CD4-positive, alpha-beta T cell treated with Interleukin-15 for 1 hour (primary cell): ENCODE measurements around the gene RTCA.
"Not testable (repeated sequence)": the region's sequence is repeated elsewhere in the genome, so short reads cannot be mapped to it uniquely, and the experiment has no call there.

Experiments
- DNase-seq: peaks from one replicate; pipeline ENCODE4 v3.0.0-alpha.2; 2020

Gene RTCA

DNA sequence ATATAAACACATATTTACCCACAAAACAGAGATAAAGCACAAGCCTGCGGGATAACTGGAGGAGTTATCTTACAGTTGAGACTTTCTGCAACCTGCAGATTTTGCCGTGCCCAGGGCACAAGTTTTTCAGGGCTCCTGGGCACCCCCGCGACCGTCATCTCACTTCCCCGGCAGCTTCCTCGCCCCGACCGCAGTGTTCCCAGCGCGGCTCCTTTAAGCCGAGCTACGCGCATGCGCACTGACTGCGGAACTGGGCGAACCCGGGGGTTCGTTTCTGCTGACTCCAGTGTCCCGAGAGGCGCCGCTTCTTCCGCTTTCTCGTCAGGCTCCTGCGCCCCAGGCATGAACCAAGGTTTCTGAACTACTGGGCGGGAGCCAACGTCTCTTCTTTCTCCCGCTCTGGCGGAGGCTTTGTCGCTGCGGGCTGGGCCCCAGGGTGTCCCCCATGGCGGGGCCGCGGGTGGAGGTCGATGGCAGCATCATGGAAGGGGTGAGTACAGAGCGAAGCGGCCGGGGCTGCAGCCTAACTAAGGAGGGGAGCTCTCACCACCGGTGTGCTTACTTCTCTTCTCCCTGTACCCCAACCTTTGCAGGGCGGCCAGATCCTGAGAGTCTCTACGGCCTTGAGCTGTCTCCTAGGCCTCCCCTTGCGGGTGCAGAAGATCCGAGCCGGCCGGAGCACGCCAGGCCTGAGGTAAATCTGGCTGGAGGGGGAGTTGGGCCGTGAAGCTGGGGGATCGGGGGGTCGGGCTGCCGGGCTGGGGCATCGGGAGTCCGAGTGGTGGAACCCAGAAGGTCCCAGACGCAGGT lies at the start of gene RTCA:
RTCA (plus strand) TSS at position 286 of the 810 bp plus-strand sequence; CDS start at position 446, 160 bp downstream.
- peak; percentile 95 for DNase-seq

DNA sequence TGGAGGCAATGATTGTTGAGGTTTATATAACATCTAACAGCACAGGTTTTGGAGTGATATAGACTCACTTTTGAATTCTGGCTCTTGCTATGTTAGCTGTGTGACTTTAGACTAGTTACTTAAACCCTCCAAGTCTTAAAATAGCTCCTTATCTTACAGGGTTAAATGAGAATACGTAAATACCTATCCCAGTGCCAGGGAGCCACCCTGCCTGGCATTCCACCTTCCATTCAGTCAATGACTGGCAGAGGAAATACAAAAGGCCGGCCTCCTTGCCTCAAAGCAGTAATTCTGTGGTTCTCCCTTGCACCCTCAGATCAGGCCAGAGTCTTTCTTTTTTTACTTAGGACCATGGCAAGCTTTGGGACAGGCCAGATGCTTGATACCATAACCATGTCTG lies 48.2 kb upstream of the RTCA start:
- no peak for DNase-seq

DNA sequence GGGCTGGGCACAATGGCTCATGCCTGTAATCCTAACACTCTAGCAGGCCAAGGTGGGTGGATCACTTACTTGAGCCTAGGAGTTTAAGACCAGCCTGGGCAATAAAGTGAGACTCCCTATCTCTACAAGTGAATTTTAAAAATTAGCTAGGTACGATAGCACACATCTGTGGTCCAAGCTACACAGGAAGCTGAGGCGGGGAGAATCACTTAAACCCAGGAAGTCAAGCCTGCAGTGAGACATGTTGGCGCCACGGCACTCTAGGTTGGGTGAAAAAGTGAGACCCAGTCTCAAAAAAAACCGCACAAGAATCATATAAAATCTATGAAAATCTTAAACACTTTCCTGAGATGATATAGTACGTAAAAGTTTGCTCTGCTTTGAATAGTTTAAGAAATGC lies 46.6 kb upstream of the RTCA start:
- DNase-seq: no peak

DNA sequence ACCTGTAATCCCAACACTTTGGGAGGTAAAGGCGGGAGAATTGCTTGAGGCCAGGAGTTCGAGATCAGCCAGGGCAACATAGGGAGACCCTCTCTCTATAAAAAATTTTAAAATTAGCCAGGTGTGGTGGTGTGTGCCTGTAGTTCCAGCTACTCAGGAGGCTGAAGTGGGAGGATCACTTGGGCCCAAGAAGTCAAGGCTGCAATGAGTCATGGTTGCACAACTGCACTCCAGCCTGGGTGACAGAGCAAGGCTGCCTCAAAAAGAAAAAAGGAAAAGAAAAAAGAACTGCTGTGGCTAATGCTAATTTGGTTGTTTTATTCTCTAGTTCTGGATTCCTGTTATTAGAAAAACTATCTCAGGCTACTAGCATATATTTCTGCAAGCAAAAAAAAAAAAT lies 46.1 kb upstream of the RTCA start:
- DNase-seq: no peak

DNA sequence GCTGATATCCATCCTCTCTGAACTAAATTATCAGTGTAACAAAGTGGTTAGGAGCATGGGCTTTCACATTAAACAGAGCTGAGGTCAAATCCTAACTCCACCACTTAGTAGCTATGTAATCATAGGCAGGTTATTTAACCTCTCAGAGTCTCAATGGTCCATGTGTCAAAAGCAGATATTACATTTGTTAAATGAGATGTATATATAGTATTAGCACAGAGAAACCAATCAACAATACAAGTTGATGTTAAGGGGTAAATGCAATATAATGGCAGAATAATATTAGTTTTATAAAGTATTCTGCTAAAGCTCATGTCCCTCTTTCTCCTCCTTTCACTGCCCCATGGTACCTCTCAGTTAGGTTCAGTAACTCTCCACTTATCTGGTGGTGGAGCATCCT lies 43.6 kb upstream of the RTCA start:
- no peak for DNase-seq

DNA sequence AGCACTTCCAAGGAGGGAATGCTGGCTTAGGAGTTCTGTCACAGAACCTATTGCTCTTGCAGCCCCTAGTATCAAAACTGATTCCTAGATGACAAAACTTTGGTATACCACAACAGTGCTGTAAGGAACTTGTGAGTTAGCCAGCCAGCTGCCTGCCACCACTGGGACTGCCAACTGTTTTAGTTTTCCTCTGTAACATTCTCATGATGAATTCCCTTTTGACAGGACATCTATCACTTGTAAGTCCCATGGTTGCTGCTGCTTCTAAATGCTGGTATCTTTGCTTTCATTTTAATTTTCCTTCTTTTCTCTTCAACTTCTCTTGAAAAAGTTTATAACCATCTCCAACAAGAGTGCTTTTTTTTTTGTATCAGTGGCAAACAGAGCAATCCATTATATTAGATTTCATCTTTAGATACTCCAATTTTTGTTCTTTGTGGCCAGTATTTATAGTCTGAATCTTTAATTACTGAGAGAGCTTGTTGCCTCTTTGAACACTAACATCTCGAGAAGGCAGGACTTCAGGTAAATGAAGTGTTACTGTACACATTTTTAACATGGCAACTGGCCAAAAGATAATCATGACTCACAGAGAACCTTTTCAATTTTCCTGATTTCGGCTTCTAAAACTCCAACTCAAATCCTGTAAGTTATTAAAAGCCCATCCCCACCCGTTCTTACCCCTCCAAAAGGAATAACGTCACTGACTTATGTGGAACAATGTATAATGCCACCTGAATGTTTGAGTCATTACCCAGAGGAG lies 36.2 kb upstream of the RTCA start:
- DNase-seq: no peak

DNA sequence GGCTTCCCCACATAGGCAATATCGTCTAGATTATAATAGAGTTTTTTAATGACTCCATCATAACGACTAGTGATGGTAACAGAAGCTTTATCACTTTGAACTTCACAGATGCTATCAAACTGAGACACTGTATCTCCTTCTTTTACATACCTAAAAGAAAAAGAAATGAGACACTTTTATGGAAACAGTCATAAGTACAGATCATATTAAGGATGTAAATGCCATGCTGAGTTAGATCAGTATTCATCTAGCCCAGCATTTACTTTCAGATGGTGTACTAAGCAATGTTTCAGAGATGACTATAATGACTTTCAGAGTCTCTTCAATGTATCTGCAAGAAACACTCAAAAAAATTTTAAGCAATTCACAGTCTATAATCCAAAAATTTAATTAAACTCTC lies 35.3 kb upstream of the RTCA start:
- no peak for DNase-seq

DNA sequence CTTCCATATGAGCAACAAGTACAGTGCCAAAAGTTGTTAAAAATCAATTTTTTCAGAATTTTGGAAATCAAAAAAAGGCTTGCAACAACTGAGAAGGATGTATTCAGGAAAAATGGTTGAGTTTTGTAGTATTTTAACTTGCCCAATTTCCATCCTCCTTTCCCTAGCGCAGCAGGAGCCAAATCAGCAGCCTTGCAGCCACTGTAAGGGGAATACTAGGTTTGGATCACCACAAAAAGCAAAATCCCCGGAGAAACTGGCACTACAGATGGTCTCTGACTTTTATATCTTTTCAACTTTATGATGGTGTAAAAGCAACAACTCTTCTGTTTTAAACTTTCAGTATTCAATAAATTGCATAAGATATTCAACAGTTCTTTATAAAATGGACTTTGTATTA lies 34.3 kb upstream of the RTCA start:
- no peak for DNase-seq

DNA sequence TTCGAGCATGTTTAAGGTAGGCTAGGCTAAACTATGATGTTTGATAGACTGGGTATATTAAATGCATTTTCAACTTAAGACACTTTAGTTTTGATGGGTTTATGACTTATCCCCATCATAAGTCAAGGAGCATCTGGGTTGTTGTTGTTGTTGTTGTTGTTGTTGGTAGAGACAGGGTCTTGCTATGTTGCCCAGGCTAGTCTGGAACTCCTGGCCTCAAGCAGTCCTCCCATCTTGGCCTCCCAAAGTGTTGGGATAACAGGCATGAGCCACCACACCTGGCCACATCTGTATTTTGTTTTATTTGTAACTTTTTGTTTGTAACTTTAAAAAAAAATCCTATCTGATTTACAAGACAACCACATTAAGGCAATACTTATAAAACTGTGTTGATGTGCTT lies 33.9 kb upstream of the RTCA start:
- no peak for DNase-seq

DNA sequence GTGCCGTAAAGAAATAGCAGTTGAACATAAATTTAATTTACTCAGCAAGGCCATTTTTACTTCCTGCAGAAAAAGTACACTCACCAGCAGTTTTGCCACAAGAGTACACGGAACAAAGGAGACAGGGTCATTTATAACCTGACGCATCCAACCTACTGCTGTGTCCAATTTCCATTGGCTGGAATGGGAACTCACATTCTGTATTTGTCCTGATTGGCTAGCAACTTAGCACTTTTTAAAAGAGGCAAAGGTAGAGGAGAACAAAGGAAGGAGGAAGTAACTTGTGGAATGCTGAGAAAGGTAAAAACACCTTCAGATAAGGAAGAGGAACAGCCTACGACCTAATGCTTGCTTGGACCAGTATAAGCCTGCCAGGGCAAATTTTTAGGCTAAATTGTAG lies 32.5 kb upstream of the RTCA start:
- not testable (repeated sequence) for DNase-seq

DNA sequence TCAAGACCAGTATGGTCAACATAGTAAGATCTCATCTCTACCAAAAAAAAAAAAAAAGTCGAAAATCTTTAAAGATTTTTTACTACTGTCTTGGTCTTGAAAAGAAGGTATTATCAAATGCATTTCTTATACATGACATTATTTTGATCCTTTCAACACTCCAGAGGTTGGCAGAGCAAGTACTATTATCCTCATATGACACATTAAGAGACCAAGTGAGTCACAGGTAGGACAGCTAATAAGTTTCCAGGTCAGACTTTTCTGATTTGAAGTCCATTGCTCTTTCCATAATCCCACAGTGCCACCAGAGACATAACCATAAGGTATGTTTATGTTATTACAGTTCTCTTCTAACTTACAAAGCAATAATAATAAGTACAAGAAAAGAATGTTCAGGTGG lies 31.6 kb upstream of the RTCA start:
- no peak for DNase-seq

DNA sequence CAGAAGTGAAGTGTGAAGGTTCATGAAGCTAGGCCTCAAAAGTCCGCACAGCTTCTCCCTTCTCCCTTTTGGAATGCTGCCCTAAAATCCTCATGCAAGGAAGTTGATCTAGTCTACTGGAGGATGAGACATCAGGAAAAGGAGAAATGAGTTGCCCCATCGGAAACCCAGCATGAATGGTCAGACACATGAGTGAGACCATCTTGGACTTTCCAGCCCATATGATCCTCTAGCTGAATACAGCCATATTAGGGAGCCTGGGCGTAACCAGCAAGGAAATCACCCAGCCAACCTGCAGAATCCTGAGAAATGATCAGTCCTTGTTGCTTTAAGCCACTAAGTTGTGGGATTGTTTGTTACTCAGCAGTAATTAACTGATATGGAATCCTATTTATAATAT lies 28.9 kb upstream of the RTCA start:
- no peak for DNase-seq

DNA sequence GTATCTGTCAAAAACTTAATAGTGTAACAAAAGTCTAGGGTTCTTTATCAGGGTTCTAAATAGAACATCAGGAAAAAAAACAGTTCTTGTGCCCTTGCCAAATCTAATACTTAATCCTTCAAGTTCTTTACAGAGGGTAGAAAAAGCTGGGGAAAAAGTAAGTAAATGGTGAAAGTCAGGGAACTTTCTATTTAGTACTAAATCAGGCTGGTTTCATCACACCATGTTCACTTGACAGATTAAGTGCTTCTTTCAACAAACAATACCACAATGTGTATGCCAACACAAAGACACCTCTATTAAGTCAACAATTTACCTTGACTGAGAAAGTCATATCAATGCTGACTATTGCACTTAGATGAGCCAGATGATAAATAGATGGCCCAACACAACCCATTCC lies 26.1 kb upstream of the RTCA start:
- DNase-seq: no peak

DNA sequence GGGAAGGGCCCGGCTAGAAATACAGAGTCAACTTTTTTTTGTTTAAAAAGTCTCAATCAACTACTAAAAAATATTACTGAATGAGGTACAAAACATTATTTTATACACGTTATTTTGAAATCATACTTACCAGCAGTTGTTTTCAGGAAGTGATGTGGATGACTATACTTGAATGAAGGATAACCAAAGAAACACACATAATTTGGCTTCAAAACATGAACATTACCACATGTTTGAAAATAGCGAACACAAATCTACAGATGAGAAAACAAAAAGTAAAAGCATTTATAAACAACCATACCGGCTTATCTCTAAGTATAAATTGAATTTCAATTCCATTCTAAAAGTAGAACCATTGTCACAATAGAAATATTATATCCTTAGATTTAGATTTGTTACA lies 25.4 kb upstream of the RTCA start:
- no peak for DNase-seq

DNA sequence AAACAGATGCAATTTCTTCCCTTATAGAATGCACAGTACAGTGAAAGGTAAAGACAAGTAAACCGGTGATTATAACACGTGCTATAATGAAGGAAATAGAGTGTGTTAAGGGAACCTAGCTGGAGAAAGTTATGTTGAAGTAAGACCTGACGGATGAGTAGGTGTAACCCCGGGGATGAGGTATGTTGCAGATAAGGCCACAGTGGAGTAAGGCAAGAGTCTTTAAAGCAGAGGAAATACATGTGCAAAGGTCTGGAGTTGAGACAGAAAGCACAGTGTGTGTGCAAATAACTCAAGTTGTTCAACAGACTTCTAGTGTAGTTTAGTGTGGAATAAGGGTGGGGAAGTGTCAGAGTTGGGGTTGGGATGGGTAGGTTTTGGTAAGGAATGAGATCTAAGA lies 19.3 kb upstream of the RTCA start:
- DNase-seq: no peak

DNA sequence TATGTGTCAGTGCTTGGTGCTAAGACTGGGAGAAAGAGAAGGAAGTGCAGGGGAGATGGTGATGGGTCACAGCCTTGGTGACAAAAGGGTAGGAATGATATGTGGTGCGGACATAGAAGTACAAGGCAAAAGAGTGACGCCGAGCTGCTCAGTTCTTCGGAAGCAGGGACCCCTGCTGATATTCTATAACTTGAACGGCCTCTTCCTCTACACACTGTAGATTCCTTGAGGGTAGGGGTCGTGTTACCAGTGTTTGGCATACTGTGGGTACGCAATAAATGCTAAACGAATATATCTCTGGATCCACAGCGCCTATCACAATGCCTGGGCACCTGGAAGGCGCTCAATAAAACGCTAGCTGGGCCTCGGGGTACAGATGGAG lies 16.9 kb upstream of the RTCA start:
- no peak for DNase-seq

DNA sequence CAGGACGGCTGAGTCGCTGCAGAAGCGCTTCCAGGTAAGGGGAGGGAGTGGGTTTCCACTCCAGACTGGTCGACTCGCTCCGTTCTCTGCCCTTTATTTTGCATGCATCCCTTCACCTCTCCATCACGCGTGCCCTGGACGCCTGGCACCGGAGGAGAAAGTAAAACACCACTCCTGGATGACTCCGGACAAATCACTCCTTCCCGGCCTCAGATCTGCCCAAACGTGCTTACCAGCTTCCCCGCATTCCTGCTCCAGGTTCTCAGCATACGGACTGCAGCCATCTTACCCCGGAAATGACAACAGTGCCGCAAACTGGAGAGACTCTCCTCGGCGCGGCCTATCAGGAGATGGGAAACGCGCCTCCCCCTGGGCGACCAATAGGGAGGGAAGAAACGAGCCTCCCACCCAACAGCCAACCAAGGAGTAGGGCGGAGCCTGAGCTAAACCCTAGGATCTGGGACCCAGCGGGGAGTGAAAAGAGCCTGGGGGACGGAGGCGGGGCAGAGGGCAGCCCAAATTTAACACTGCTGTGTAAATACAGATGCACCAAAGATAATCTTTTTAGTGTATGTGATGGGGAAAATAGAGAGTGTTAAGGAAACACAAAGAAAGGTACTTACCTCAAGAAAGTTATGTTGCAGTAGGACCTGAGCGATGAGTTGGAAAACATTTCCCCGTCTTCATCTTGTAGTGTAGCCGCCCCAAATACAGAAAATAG lies 16.3 kb upstream of the RTCA start, which contains the start of gene DBT:
DBT (minus strand) TSS at position 298 of the 721 bp plus-strand sequence; CDS start at position 284, 14 bp downstream.
- peak; percentile 89 for DNase-seq

DNA sequence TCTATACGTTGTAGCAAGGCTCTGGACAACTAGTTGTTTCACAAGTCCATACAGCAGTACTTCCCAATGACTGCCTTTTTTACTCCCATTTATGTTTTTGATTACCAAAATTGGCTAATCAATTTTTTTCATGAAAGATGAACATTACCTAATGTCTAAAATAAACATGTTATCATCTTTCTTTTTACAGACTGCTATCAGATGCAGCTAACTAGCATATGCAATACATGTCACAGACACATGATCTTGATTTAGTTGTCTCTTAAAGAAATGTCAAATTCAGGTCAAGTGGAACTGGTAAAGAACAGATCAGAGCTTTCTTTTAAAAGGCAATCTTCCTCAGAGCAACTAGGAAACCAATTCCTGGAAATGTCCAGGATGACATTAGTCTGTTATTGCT lies 15.8 kb upstream of the RTCA start:
- no peak for DNase-seq

DNA sequence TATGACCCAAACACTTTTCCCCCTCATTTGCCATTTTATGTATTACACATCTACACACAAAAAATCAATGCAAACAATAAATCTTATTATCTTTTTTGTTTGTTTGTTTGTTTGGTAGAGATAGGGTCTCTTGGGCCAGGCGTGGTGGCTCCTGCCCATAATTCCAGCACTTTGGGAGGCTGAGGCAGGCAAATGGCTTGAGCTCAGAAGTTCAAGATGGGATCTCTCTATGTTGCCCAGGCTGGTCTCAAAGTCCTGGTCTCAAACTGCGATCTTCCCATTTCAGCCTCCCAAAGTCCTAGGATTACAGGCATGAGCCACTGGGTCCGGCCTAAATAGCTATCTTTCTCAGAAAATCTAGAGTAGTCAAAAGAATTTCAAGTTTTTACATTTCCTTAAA lies 15.2 kb upstream of the RTCA start:
- DNase-seq: no peak

DNA sequence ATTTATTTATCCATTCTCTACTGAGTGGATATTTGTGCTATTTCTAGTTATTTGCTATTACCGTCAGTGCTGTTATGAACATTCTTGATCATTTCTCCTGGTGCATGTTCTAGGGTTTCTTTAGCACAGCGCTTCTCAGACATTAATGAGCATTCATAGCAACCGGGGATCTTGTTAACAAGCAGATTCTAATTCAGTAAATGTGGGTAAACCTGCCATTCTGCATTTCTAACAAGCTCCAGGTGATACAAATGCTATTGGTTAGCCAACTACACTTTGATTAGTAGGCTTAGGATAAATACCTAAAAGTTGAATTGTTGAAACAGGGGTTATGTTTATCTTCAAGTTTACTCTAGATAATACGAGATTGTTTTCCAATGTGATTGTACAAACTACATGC lies 13.1 kb upstream of the RTCA start:
- DNase-seq: no peak

DNA sequence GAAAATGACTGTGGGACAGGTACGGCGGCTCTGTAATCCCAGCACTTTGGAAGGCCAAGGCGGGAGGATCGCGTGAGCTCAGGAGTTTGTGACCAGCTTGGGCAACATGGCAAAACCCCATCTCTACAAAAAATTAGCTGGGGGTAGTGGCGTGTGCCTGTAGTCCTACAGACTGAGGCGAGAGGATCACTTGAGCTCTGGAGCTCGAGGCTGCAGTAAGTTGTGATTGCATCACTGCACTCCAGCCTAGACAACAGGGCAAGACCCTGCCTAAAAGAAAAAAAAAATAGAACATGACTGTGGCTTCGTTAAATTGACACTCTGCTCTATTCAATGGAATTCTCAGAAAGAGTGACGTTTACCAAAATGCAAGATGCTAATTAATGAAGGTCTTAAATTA lies 12.5 kb upstream of the RTCA start:
- no peak for DNase-seq

DNA sequence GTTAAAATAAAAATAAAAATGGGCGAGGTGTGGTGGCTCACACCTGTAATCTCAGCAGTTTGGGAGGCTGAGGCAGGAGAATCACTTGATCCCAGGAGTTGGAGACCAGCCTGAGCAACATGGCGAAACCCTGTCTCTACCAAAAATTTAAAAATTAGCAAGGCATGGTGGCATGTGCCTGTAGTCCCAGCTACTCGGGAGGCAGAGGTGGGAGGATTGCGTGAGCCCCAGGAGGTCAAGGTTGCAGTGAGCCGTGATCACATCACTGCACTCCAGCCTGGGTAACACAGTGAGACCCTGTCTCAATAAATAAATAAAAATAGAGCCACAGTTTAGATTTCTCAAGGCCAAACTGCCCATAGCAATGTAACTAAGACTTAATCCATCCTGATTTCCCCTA lies 9.7 kb upstream of the RTCA start:
- not testable (repeated sequence) for DNase-seq

DNA sequence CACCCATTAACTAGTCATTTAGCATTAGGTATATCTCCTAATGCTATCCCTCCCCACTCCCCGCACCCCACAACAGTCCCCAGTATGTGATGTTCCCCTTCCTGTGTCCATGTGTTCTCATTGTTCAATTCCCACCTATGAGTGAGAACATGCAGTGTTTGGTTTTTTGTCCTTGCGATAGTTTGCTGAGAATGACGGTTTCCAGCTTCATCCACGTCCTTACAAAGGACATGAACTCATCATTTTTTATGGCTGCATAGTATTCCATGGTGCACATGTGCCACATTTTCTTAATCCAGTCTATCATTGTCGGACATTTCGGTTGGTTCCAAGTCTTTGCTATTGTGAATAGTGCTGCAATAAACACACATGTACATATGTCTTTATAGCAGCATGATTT lies 7.6 kb upstream of the RTCA start:
- not testable (repeated sequence) for DNase-seq

DNA sequence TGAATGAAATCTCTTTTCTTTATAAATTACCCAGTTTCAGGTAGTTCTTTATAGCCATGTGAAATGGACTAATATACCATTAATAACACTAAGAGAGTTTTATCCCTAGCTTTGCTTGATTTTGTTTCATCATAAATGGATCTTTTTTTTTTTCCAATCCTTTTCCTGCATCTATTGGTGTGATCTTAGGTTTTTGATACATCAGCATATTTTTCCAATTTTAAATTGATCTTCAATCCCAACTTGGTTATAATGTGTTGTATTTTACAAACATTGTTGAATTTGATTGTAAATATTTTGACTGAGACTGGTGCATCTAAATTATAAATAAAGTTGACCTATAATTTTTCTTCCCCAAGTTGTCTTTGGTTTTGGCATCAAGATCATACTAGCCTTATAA lies 4.3 kb upstream of the RTCA start:
- no peak for DNase-seq
